Activated naive CD4-positive, alpha-beta T cell treated with anti-CD3 and anti-CD28 coated beads for 36 hours (primary cell): ENCODE results near the gene MARK4. TPM values are rescaled to one million over a fixed set of nuclear protein-coding genes. Genes with fewer than 3 reads are reported as not detected.
"Not testable (repeated sequence)": the region's sequence is repeated elsewhere in the genome, so short reads cannot be mapped to it uniquely, and the experiment has no call there.

ENCODE experiments used
- CTCF ChIA-PET: fragments of 350-600 bp; sonication (Branson Sonifier 250); formaldehyde crosslinking; loops from one replicate; lab custom pipeline; 2021; ENCODE audit warnings: antibody characterized with exemption; lab: Charles Lee
- DNase-seq: peaks from one replicate; pipeline ENCODE4 v3.0.0-alpha.2; 2020
- H3K27ac Mint-ChIP-seq: one replicate; pipeline ENCODE4 v1.8.0; 2021; ENCODE audit warnings: mild to moderate bottlenecking, mixed read lengths
- H3K27me3 Mint-ChIP-seq: one replicate; pipeline ENCODE4 v1.8.0; 2021; ENCODE audit warnings: low read depth, mixed read lengths
- H3K36me3 Mint-ChIP-seq: one replicate; pipeline ENCODE4 v1.8.0; 2021; ENCODE audit warnings: low read depth, mixed read lengths
- H3K4me1 Mint-ChIP-seq: one replicate; pipeline ENCODE4 v1.8.0; 2021; ENCODE audit warnings: low read depth, mixed read lengths
- H3K4me3 Mint-ChIP-seq: one replicate; pipeline ENCODE4 v1.8.0; 2021; ENCODE audit warnings: mild to moderate bottlenecking, moderate library complexity, mixed read lengths
- H3K9me3 Mint-ChIP-seq: one replicate; pipeline ENCODE4 v1.8.0; 2021; ENCODE audit warnings: mixed read lengths
- intact Hi-C: fragments of 100-400 bp; cut with micrococcal nuclease; formaldehyde crosslinking; loops from one replicate; pipeline ENCODE4 v1.15.1; 2023
- total RNA-seq, 2 experiments: library from RNA; stranded (reverse); gene quantifications; one replicate each; pipeline ENCODE4 v1.2.3, GENCODE V29; 2021

MARK4 gene
- total RNA-seq, 2 experiments from 2014 or later, result 13.0 to 15.7 TPM

- no peak overlapping the region for H3K4me3 Mint-ChIP-seq
- no peaks in the 10 kb centered on the region for H3K9me3 Mint-ChIP-seq
- intact Hi-C loops, result no loop called here
- H3K27me3 Mint-ChIP-seq, result peaks cover 40% of the 10 kb centered on the region
- H3K36me3 Mint-ChIP-seq, result no peaks in the 10 kb centered on the region
- CTCF ChIA-PET, result interaction anchor here (0.6 kb wide), 1 partner anchor 68 kb away, joined by 3 read pairs; no protein-coding TSS in a partner anchor
- H3K4me1 Mint-ChIP-seq, result no peaks in the 10 kb centered on the region
- no peak overlapping the region for H3K27ac Mint-ChIP-seq
- no peak for DNase-seq
Observed at GRCh38 chr19:45218911-45219743, 31.9 kb upstream of the MARK4 start.

- no peaks in the 10 kb centered on the region for H3K4me1 Mint-ChIP-seq
- no peak overlapping the region for H3K4me3 Mint-ChIP-seq
- H3K9me3 Mint-ChIP-seq, result no peaks in the 10 kb centered on the region
- CTCF ChIA-PET, result interaction anchor here (0.7 kb wide), 1 partner anchor 730 kb away, joined by 4 read pairs; no protein-coding TSS in a partner anchor
- no peaks in the 10 kb centered on the region for H3K36me3 Mint-ChIP-seq
- no peak overlapping the region for H3K27ac Mint-ChIP-seq
- intact Hi-C loops, result no loop called here
- peaks cover 23% of the 10 kb centered on the region for H3K27me3 Mint-ChIP-seq
- DNase-seq, result no peak
Observed at GRCh38 chr19:45222724-45223123, 28.3 kb upstream of the MARK4 start.

- Mint-ChIP-seq H3K4me1 (no peaks in the 10 kb centered on the region), H3K27me3 (peaks cover 14% of the 10 kb centered on the region), H3K27ac (no peak overlapping the region), H3K4me3 (no peak overlapping the region), H3K9me3 (no peaks in the 10 kb centered on the region), H3K36me3 (no peaks in the 10 kb centered on the region)
- intact Hi-C loops, result no loop called here
- CTCF ChIA-PET, result no interaction called here
- DNase-seq, result no peak
Observed at GRCh38 chr19:45223879-45224278, 27.2 kb upstream of the MARK4 start.

GRCh38 chr19:45224645-45225044, 26.4 kb upstream of the MARK4 start:
- intact Hi-C loops, result no loop called here

GRCh38 chr19:45229056-45229455, 22.0 kb upstream of the MARK4 start:
- DNase-seq, H3K9me3 Mint-ChIP-seq, H3K27ac Mint-ChIP-seq, H3K4me1 Mint-ChIP-seq, H3K36me3 Mint-ChIP-seq, H3K4me3 Mint-ChIP-seq, intact Hi-C loops: not testable (repeated sequence)
- CTCF ChIA-PET, result interaction anchor here (0.6 to 1.3 kb wide), 4 partner anchors 104 to 1069 kb away, joined by 3 to 5 read pairs (median 4); no protein-coding TSS in a partner anchor
- peaks cover 15% of the 10 kb centered on the region for H3K27me3 Mint-ChIP-seq

More at GRCh38 chr19:45224645-45225044, 26.4 kb upstream of the MARK4 start:
- Mint-ChIP-seq H3K27ac (no peak overlapping the region), H3K4me3 (no peak overlapping the region), H3K36me3 (no peaks in the 10 kb centered on the region), H3K4me1 (no peaks in the 10 kb centered on the region), H3K9me3 (no peaks in the 10 kb centered on the region), H3K27me3 (peaks cover 14% of the 10 kb centered on the region)
- CTCF ChIA-PET, result no interaction called here
- no peak for DNase-seq

- Mint-ChIP-seq H3K27ac (no peak overlapping the region), H3K9me3 (no peaks in the 10 kb centered on the region), H3K4me3 (no peak overlapping the region), H3K27me3 (peaks cover 28% of the 10 kb centered on the region), H3K4me1 (no peaks in the 10 kb centered on the region), H3K36me3 (no peaks in the 10 kb centered on the region)
- no peak for DNase-seq
- CTCF ChIA-PET, result interaction anchor here (0.6 kb wide), 1 partner anchor 47 kb away, joined by 3 read pairs; no protein-coding TSS in a partner anchor
- intact Hi-C loops, result no loop called here
Observed at GRCh38 chr19:45231891-45232290, 19.2 kb upstream of the MARK4 start.

GRCh38 chr19:45234089-45234869, 16.8 kb upstream of the MARK4 start:
- Mint-ChIP-seq H3K9me3 (no peaks in the 10 kb centered on the region), H3K4me3 (no peak overlapping the region), H3K27ac (no peak overlapping the region), H3K4me1 (no peaks in the 10 kb centered on the region), H3K27me3 (peaks cover 35% of the 10 kb centered on the region), H3K36me3 (no peaks in the 10 kb centered on the region)
- CTCF ChIA-PET, result no interaction called here
- intact Hi-C loops, result no loop called here
- no peak for DNase-seq

GRCh38 chr19:45235485-45235884, 15.6 kb upstream of the MARK4 start:
- CTCF ChIA-PET, result no interaction called here
- H3K27ac Mint-ChIP-seq, result no peak overlapping the region

GRCh38 chr19:45238556-45238955, 12.5 kb upstream of the MARK4 start:
- DNase-seq, result no peak
- no peaks in the 10 kb centered on the region for H3K36me3 Mint-ChIP-seq
- H3K27me3 Mint-ChIP-seq, result peaks cover 26% of the 10 kb centered on the region
- no peak overlapping the region for H3K27ac Mint-ChIP-seq
- no peaks in the 10 kb centered on the region for H3K4me1 Mint-ChIP-seq
- CTCF ChIA-PET, result no interaction called here
- H3K4me3 Mint-ChIP-seq, result no peak overlapping the region
- H3K9me3 Mint-ChIP-seq, result no peaks in the 10 kb centered on the region
- intact Hi-C loops, result no loop called here

More at GRCh38 chr19:45235485-45235884, 15.6 kb upstream of the MARK4 start:
- Mint-ChIP-seq H3K27me3 (peaks cover 35% of the 10 kb centered on the region), H3K9me3 (no peaks in the 10 kb centered on the region), H3K4me1 (no peaks in the 10 kb centered on the region), H3K4me3 (no peak overlapping the region), H3K36me3 (no peaks in the 10 kb centered on the region)
- intact Hi-C loops, result no loop called here
- no peak for DNase-seq

GRCh38 chr19:45243144-45243732, 7.8 kb upstream of the MARK4 start:
- CTCF ChIA-PET, result interaction anchor here (0.6 kb wide), 1 partner anchor 38 kb away, joined by 4 read pairs; no protein-coding TSS in a partner anchor
- H3K36me3 Mint-ChIP-seq, result no peaks in the 10 kb centered on the region
- peaks cover 10% of the 10 kb centered on the region for H3K27me3 Mint-ChIP-seq
- no peak overlapping the region for H3K4me3 Mint-ChIP-seq
- no peak overlapping the region for H3K27ac Mint-ChIP-seq
- H3K4me1 Mint-ChIP-seq, result no peaks in the 10 kb centered on the region
- intact Hi-C loops, result no loop called here
- no peak for DNase-seq
- no peaks in the 10 kb centered on the region for H3K9me3 Mint-ChIP-seq

- CTCF ChIA-PET, result no interaction called here
Observed at GRCh38 chr19:45244133-45244794, 6.8 kb upstream of the MARK4 start.

More at GRCh38 chr19:45244133-45244794, 6.8 kb upstream of the MARK4 start:
- peaks cover 10% of the 10 kb centered on the region for H3K27me3 Mint-ChIP-seq
- H3K27ac Mint-ChIP-seq, result no peak overlapping the region
- H3K36me3 Mint-ChIP-seq, result no peaks in the 10 kb centered on the region
- H3K4me3 Mint-ChIP-seq, result no peak overlapping the region
- DNase-seq, result no peak
- H3K9me3 Mint-ChIP-seq, result no peaks in the 10 kb centered on the region
- intact Hi-C loops, result no loop called here
- no peaks in the 10 kb centered on the region for H3K4me1 Mint-ChIP-seq
